HepG2 (cell line): ENCODE data around the gene HDLBP. TPM values are rescaled to one million over a fixed set of nuclear protein-coding genes. Genes with fewer than 3 reads are reported as not detected.
A peak's percentile ranks its signal among the peaks of the same experiment; 100 is the strongest.

Experiments
- DR1 ChIP-seq: sonication (generic); formaldehyde crosslinking; IDR thresholded peaks from 2 replicates; pipeline ENCODE4 v1.8.0; 2021; ENCODE audit warnings: mild to moderate bottlenecking, missing genetic modification reagents, inconsistent platforms
- KDM1A ChIP-seq: IDR thresholded peaks from 2 replicates; pipeline ENCODE4 v1.6.1; 2016; ENCODE audit warnings: missing compliant biosample characterization
- PLRG1 ChIP-seq: fragments of 450-650 bp; conservative IDR thresholded peaks from 2 replicates; pipeline ENCODE4 v1.6.1; 2016
- SIN3B ChIP-seq: fragments of 150-350 bp; IDR thresholded peaks from 2 replicates; pipeline ENCODE4 v1.6.1; 2014; ENCODE audit warnings: low read length
- ZNF337 ChIP-seq: sonication (generic); formaldehyde crosslinking; IDR thresholded peaks from 2 replicates; pipeline ENCODE4 v1.5.1; 2020; ENCODE audit warnings: missing genetic modification reagents, low read depth, mild to moderate bottlenecking, borderline replicate concordance
- ZNF451 ChIP-seq: sonication (generic); formaldehyde crosslinking; IDR thresholded peaks from 2 replicates; pipeline ENCODE4 v1.5.0; 2020; ENCODE audit warnings: mild to moderate bottlenecking, missing genetic modification reagents
- polyA plus RNA-seq, 8 experiments: library from polyadenylated mRNA; depleted of rRNA in 3 of 8; stranded (reverse) in 7 of 8; unstranded in 1 of 8; fragments of >200 nt; fragmentation: Illumina TruSeq in 4 of 8; extraction: Trizol in 4 of 8; gene quantifications; 2 replicates each; pipeline versions ENCODE4 v1.2.1 to v1.2.3, GENCODE V29; 2011 to 2016; ENCODE audit warnings: low read depth in 4 of 8, missing spikeins in 1 of 8, mixed read lengths in 1 of 8; ENCODE audit not compliant: insufficient read depth in 1 of 8
- total RNA-seq, 5 experiments: library from RNA; depleted of rRNA; stranded (reverse); fragments of >200 nt; fragmentation: Illumina TruSeq; extraction: Trizol; gene quantifications; 2 replicates each; pipeline ENCODE4 v1.2.3, GENCODE V29; 2016; ENCODE audit warnings: low read depth in 1 of 5
- TF ChIP-seq, protein P1 (sequence below), 2 experiments: fragments of 450-650 bp in 1 of 2; sonication (generic) in 1 of 2; formaldehyde crosslinking in 1 of 2; IDR thresholded peaks; 2 replicates each; pipeline versions ENCODE4 v1.6.1 to v1.8.0; 2016 to 2022; ENCODE audit warnings: antibody characterized with exemption in 1 of 2, mild to moderate bottlenecking in 1 of 2, missing genetic modification reagents in 1 of 2
- TF ChIP-seq, protein P2 (sequence below): sonication (generic); formaldehyde crosslinking; IDR thresholded peaks from 2 replicates; pipeline ENCODE4 v1.4.0; 2020; ENCODE audit warnings: missing genetic modification reagents
- TF ChIP-seq, protein P3 (sequence below): sonication (generic); formaldehyde crosslinking; IDR thresholded peaks from 2 replicates; pipeline ENCODE4 v1.8.1; 2022; ENCODE audit warnings: mild to moderate bottlenecking, missing genetic modification reagents

HDLBP gene
- total and polyA plus RNA-seq, 2 of the 13 experiments (the other 11 are each of a cell fraction or from before 2014, with no cell fraction given), result 464 to 707 TPM

DNA sequence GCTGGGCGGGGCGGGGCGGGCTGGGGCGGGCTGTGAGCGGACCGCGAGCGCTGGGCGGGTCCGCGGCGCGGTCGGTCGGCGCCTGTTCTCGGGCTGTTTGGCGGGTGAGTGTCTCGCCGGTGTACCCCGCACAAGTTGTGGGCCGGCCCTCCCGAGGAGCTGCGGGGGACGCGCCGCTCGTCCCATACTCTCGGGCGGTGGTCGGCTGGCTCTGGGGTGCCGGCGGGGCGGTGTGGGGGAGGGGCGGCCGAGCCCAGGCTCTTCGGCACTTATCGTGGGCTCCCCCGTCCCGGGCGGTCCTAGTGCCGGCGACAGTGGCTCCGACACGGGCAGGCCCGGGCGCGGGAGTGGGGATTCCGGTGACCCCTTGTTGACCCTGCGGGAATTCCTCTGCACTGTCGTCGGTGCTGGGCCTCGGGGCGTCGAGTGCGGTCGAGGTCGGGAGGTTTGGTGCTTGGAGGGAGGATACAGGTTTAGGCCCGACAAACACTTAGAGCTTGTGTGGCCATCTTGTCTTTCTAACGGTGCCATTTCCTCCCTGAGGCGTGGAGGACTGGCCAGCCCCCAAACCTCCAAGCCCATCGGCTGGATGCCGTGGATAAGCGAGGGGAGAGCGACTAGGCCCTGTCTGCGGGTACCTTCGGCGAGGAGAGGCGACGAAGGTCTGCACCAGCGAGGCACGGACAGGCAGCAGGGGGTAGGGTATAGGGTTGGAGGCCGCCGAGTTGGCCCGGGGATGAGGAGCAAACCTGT is 583 bp upstream of the HDLBP start, which contains the start of gene SEPTIN2 (continued):
- TF ChIP-seq, protein P1, sequence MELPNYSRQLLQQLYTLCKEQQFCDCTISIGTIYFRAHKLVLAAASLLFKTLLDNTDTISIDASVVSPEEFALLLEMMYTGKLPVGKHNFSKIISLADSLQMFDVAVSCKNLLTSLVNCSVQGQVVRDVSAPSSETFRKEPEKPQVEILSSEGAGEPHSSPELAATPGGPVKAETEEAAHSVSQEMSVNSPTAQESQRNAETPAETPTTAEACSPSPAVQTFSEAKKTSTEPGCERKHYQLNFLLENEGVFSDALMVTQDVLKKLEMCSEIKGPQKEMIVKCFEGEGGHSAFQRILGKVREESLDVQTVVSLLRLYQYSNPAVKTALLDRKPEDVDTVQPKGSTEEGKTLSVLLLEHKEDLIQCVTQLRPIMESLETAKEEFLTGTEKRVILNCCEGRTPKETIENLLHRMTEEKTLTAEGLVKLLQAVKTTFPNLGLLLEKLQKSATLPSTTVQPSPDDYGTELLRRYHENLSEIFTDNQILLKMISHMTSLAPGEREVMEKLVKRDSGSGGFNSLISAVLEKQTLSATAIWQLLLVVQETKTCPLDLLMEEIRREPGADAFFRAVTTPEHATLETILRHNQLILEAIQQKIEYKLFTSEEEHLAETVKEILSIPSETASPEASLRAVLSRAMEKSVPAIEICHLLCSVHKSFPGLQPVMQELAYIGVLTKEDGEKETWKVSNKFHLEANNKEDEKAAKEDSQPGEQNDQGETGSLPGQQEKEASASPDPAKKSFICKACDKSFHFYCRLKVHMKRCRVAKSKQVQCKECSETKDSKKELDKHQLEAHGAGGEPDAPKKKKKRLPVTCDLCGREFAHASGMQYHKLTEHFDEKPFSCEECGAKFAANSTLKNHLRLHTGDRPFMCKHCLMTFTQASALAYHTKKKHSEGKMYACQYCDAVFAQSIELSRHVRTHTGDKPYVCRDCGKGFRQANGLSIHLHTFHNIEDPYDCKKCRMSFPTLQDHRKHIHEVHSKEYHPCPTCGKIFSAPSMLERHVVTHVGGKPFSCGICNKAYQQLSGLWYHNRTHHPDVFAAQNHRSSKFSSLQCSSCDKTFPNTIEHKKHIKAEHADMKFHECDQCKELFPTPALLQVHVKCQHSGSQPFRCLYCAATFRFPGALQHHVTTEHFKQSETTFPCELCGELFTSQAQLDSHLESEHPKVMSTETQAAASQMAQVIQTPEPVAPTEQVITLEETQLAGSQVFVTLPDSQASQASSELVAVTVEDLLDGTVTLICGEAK (IDR thresholded peaks at IDR 0.05), result no peak
- TF ChIP-seq, protein P1 (CRISPR knock-in tag; IDR thresholded peaks at IDR 0.05), result peak; percentile 20; the same call in 1 of the 2 replicates
- TF ChIP-seq DR1 (CRISPR knock-in tag), result no peak; the same call in 1 of the 2 replicates
- TF ChIP-seq ZNF451, result 0 out of 2 replicates have a peak, but pooled peaks have one; percentile 15
- TF ChIP-seq PLRG1, result no peak
- no peak for TF ChIP-seq KDM1A
- no peak; the same call in 1 of the 2 replicates for TF ChIP-seq SIN3B
- TF ChIP-seq, protein P2, sequence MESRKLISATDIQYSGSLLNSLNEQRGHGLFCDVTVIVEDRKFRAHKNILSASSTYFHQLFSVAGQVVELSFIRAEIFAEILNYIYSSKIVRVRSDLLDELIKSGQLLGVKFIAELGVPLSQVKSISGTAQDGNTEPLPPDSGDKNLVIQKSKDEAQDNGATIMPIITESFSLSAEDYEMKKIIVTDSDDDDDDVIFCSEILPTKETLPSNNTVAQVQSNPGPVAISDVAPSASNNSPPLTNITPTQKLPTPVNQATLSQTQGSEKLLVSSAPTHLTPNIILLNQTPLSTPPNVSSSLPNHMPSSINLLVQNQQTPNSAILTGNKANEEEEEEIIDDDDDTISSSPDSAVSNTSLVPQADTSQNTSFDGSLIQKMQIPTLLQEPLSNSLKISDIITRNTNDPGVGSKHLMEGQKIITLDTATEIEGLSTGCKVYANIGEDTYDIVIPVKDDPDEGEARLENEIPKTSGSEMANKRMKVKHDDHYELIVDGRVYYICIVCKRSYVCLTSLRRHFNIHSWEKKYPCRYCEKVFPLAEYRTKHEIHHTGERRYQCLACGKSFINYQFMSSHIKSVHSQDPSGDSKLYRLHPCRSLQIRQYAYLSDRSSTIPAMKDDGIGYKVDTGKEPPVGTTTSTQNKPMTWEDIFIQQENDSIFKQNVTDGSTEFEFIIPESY, result no peak; the same call in 1 of the 2 replicates
- TF ChIP-seq ZNF337 (CRISPR knock-in tag), result peak; percentile 79; the same call in 1 of the 2 replicates
- TF ChIP-seq, protein P3, sequence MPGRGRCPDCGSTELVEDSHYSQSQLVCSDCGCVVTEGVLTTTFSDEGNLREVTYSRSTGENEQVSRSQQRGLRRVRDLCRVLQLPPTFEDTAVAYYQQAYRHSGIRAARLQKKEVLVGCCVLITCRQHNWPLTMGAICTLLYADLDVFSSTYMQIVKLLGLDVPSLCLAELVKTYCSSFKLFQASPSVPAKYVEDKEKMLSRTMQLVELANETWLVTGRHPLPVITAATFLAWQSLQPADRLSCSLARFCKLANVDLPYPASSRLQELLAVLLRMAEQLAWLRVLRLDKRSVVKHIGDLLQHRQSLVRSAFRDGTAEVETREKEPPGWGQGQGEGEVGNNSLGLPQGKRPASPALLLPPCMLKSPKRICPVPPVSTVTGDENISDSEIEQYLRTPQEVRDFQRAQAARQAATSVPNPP (CRISPR knock-in tag), result no peak
